ENCODE measurements around the gene LAIR2. TPM values are rescaled to one million over a fixed set of nuclear protein-coding genes. Genes with fewer than 3 reads are reported as not detected.
A peak's percentile ranks its signal among the peaks of the same experiment; 100 is the strongest.

LAIR2 gene
- total and polyA plus RNA-seq, 2 of the 13 experiments (the other 11 are each of a cell fraction or from before 2014, with no cell fraction given): 1.3 to 1.9 TPM

DNA sequence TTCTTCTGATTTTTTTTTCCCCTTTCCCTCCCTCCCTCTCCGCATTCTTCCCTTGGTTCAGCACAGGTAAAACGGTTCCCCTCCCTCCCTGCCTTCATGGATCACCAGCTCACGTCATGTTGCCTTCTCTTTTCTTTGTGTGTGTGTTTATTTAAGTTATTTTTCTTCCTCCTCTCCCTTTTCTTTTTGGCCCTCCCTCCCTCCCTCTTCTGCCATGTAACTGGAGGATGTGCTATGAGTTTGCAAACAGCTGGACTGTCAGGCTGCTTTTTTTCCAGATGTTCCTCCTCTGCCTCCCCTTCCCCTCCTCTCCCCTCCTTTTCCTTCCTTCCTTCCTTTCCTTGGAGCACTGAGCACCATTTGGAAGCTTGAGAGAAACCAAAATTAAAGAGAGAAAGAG, 41.0 kb upstream of the LAIR2 start:
- Histone ChIP-seq H3K27ac (ENCODE audit: extremely low read length, insufficient read depth, low read length) (peak overlapping the region; percentile 96), H3K9me3 (ENCODE audit: low read length) (no peaks in the 10 kb centered on the region), H3K4me3 (replicated peaks in 1 of 3; ENCODE audit: insufficient read depth in 1 of 3, low read depth in 2 of 3, low read length in 3 of 3) (no peak overlapping the region), H3K79me2 (ENCODE audit: insufficient read depth, low read length) (peaks cover 12% of the 10 kb centered on the region), H3K27me3 (ENCODE audit: control insufficient read depth in 1 of 2, insufficient read depth in 2 of 2, low read length in 2 of 2) (no peaks in the 10 kb centered on the region), H3K36me3 (replicated peaks in 1 of 2; ENCODE audit: control insufficient read depth in 1 of 2, insufficient read depth in 2 of 2, low read length in 2 of 2) (peaks cover 22 to 41% of the 10 kb centered on the region in 2 experiments), H3K4me1 (ENCODE audit: insufficient read depth, low read length) (peaks cover 21% of the 10 kb centered on the region), H3K4me2 (ENCODE audit: low read depth, low read length) (peak overlapping the region; percentile 94; the same call in 1 of the 2 replicates), H2AFZ (ENCODE audit: low read length) (no peak overlapping the region), H4K20me1 (ENCODE audit: insufficient read depth, low read length) (peaks cover 10% of the 10 kb centered on the region; the same call in 1 of the 2 replicates), H3K9ac (ENCODE audit: insufficient read depth, low read depth, low read length) (no peak overlapping the region)
- BruUV-seq (replicated peaks): no TSS peak
- intact Hi-C loops (cut with micrococcal nuclease; ENCODE audit: unreplicated experiment): loop anchor here (2.0 kb wide), 1 partner anchor 13 kb away; the partner anchor contains the start of gene LENG8
- no peak for ATAC-seq
- CTCF ChIA-PET (ENCODE audit: low intra/inter-chr PET ratio, low total read pairs): no interaction called here
- DNase-seq (ENCODE audit: low spot score): no peak
- TF ChIP-seq POGZ (CRISPR knock-in tag; IDR thresholded peaks at IDR 0.05) (no peak), PCBP2 (optimal IDR thresholded peaks at IDR 0.05; ENCODE audit: low read depth, low read length, poor library complexity, severe bottlenecking) (peak; percentile 42)
- FAIRE-seq: no peak
- POLR2A ChIA-PET: interaction anchor here (1.0 to 3.5 kb wide), 4 partner anchors 8 to 41 kb away, joined by 3 to 67 read pairs (median 29); partner anchors contain the start of genes CDC42EP5 and LENG8
- in situ Hi-C loops (cut with HindIII; ENCODE audit: extremely low pct_ligation_motif_present, low pct_unique_long_range_greater_than_20kb): no loop called here
- WGBS (ENCODE audit: low lambda C conversion rate): 80% methylated on average over 3 of the region's 3 CpGs

DNA sequence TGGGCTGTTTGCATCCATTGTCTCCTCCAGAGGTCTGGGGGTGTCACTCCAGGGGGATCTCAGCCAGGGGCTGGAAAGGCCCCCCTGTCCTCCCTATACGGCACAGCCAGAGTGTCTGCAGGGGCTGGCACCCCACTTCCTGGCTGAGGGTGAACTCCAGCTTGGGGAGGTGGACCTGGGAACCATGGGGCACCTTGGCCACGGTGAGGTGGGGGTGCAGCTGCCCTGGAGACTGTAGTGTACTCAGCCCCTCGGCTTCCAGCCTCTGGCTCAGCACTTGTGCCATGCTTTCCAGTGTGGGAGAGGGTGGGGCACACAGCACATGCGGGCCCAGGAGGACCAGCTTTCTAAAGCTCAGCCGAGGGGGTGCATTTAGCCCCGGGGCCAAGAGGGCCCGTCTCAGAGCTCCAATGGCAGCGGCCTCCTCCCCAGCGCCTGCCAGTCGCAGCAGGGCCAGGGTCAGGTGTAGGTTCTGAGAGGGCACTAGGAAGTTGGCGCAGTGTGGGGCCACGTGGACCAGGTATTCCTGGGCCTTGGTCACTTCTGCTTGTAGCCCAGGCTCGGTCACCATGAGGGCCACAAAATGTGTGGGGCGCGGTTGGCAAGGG, 40.5 kb upstream of the LAIR2 start:
- no peaks in the 10 kb centered on the region for H3K27me3 ChIP-seq (ENCODE audit: control insufficient read depth in 1 of 2, insufficient read depth in 2 of 2, low read length in 2 of 2)
- in situ Hi-C loops (cut with HindIII; ENCODE audit: extremely low pct_ligation_motif_present, low pct_unique_long_range_greater_than_20kb) (no loop called here), intact Hi-C loops (cut with micrococcal nuclease; ENCODE audit: unreplicated experiment) (loop anchor here (2.0 kb wide), 1 partner anchor 13 kb away; the partner anchor contains the start of gene LENG8)
- H3K79me2 ChIP-seq (ENCODE audit: insufficient read depth, low read length): peaks cover 12% of the 10 kb centered on the region
- no peaks in the 10 kb centered on the region for H3K9me3 ChIP-seq (ENCODE audit: low read length)
- TSS peak; percentile 81 for BruUV-seq (replicated peaks)
- H2AFZ ChIP-seq (ENCODE audit: low read length): no peak overlapping the region
- H3K27ac ChIP-seq (ENCODE audit: extremely low read length, insufficient read depth, low read length): peak overlapping the region; percentile 96
- DNase-seq (ENCODE audit: low spot score): no peak
- ChIA-PET CTCF (ENCODE audit: low intra/inter-chr PET ratio, low total read pairs) (no interaction called here), POLR2A (interaction anchor here (0.6 to 3.5 kb wide), 6 partner anchors 8 to 42 kb away, joined by 3 to 67 read pairs (median 19); partner anchors contain the start of gene LENG8)
- peaks cover 21% of the 10 kb centered on the region for H3K4me1 ChIP-seq (ENCODE audit: insufficient read depth, low read length)
- peak overlapping the region; percentile 61 to 80 (median 77) for H3K4me3 ChIP-seq (replicated peaks in 1 of 3; ENCODE audit: insufficient read depth in 1 of 3, low read depth in 2 of 3, low read length in 3 of 3)
- FAIRE-seq: no peak
- ATAC-seq: no peak
- 100% methylated on average over 1 of the region's 15 CpGs for WGBS (ENCODE audit: low lambda C conversion rate)
- peaks cover 19 to 36% of the 10 kb centered on the region in 2 experiments for H3K36me3 ChIP-seq (replicated peaks in 1 of 2; ENCODE audit: control insufficient read depth in 1 of 2, insufficient read depth in 2 of 2, low read length in 2 of 2)
- H3K4me2 ChIP-seq (ENCODE audit: low read depth, low read length): peak overlapping the region; percentile 94
- H3K9ac ChIP-seq (ENCODE audit: insufficient read depth, low read depth, low read length): peak overlapping the region; percentile 91
- H4K20me1 ChIP-seq (ENCODE audit: insufficient read depth, low read length): peaks cover 10% of the 10 kb centered on the region; the same call in 1 of the 2 replicates
- TF ChIP-seq ZC3H13 (CRISPR knock-in tag; IDR thresholded peaks at IDR 0.05) (peak; percentile 81), ESRRA (CRISPR knock-in tag; IDR thresholded peaks at IDR 0.05; ENCODE audit: low read depth) (no peak), HMGA1 (CRISPR knock-in tag; conservative IDR thresholded peaks at IDR 0.05) (no peak), ZZZ3 (CRISPR knock-in tag; IDR thresholded peaks at IDR 0.05; ENCODE audit: borderline replicate concordance) (0 out of 2 replicates have a peak, but pooled peaks have one; percentile 5), TAF15 (IDR thresholded peaks at IDR 0.05; ENCODE audit: low read depth, low read length, poor library complexity, severe bottlenecking) (peak; percentile 26)
- TF ChIP-seq, protein P1, sequence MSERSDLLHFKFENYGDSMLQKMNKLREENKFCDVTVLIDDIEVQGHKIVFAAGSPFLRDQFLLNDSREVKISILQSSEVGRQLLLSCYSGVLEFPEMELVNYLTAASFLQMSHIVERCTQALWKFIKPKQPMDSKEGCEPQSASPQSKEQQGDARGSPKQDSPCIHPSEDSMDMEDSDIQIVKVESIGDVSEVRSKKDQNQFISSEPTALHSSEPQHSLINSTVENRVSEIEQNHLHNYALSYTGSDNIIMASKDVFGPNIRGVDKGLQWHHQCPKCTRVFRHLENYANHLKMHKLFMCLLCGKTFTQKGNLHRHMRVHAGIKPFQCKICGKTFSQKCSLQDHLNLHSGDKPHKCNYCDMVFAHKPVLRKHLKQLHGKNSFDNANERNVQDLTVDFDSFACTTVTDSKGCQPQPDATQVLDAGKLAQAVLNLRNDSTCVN (CRISPR knock-in tag; IDR thresholded peaks at IDR 0.05; ENCODE audit: borderline replicate concordance): no peak
- TF ChIP-seq, protein P2, sequence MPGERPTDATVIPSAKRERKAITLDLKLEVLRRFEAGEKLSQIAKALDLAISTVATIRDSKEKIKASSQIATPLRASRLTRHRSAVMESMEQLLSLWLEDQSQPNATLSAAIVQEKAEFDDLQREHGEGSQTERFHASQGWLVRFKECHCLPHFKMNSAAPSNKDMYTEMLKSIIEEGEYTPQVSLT (CRISPR knock-in tag; IDR thresholded peaks at IDR 0.05; ENCODE audit: borderline replicate concordance, low read depth): 0 out of 2 replicates have a peak, but pooled peaks have one; percentile 62
- TF ChIP-seq, protein P3, sequence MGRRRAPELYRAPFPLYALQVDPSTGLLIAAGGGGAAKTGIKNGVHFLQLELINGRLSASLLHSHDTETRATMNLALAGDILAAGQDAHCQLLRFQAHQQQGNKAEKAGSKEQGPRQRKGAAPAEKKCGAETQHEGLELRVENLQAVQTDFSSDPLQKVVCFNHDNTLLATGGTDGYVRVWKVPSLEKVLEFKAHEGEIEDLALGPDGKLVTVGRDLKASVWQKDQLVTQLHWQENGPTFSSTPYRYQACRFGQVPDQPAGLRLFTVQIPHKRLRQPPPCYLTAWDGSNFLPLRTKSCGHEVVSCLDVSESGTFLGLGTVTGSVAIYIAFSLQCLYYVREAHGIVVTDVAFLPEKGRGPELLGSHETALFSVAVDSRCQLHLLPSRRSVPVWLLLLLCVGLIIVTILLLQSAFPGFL (CRISPR knock-in tag; IDR thresholded peaks at IDR 0.05): no peak
- TF ChIP-seq, protein P4, sequence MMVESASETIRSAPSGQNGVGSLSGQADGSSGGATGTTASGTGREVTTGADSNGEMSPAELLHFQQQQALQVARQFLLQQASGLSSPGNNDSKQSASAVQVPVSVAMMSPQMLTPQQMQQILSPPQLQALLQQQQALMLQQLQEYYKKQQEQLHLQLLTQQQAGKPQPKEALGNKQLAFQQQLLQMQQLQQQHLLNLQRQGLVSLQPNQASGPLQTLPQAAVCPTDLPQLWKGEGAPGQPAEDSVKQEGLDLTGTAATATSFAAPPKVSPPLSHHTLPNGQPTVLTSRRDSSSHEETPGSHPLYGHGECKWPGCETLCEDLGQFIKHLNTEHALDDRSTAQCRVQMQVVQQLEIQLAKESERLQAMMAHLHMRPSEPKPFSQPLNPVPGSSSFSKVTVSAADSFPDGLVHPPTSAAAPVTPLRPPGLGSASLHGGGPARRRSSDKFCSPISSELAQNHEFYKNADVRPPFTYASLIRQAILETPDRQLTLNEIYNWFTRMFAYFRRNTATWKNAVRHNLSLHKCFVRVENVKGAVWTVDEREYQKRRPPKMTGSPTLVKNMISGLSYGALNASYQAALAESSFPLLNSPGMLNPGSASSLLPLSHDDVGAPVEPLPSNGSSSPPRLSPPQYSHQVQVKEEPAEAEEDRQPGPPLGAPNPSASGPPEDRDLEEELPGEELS (CRISPR knock-in tag; IDR thresholded peaks at IDR 0.05): no peak
